Left lung (tissue), 10 donors: Measurements from ENCODE around the gene DNAH8. TPM values are rescaled to one million over a fixed set of nuclear protein-coding genes. Genes with fewer than 3 reads are reported as not detected.

Experiments
- ATAC-seq: fragments of 200-7000 bp; cut with Tn5 transposase; one replicate; pipeline ENCODE4 v1.9.1; 2020; ENCODE audit warnings: moderate library complexity
- DNase-seq, 4 donors: peaks; one replicate each; pipeline ENCODE4 v3.0.0-alpha.2; 2013 to 2020
- H3K27ac ChIP-seq, 2 donors: fragments of 200-600 bp; sonication (generic) in 1 of 2; one replicate each; pipeline versions ENCODE4 v1.5.0 to v1.8.0; 2020 to 2021
- H3K27me3 ChIP-seq, 2 donors: fragments of 200-600 bp; sonication (generic) in 1 of 2; one replicate each; pipeline versions ENCODE4 v1.5.0 to v1.8.0; 2020 to 2021
- H3K36me3 ChIP-seq, 2 donors: fragments of 200-600 bp; sonication (generic) in 1 of 2; one replicate each; pipeline versions ENCODE4 v1.5.0 to v1.8.0; 2020 to 2021
- H3K4me1 ChIP-seq, 2 donors: fragments of 200-600 bp; one replicate each; pipeline ENCODE4 v1.8.0; 2021
- H3K4me3 ChIP-seq, 2 donors: fragments of 200-600 bp; sonication (generic) in 1 of 2; one replicate each; pipeline versions ENCODE4 v1.5.0 to v1.8.0; 2020 to 2021; ENCODE audit warnings: mild to moderate bottlenecking in 1 of 2
- H3K9me3 ChIP-seq, 2 donors: fragments of 200-600 bp; sonication (generic) in 1 of 2; one replicate each; pipeline versions ENCODE4 v1.5.0 to v1.8.0; 2020 to 2021
- CTCF ChIP-seq, 2 donors: fragments of 200-600 bp; sonication (generic) in 1 of 2; IDR thresholded peaks; one replicate each; pipeline versions ENCODE4 v1.5.0 to v1.8.0; 2021; ENCODE audit warnings: antibody characterized with exemption in 2 of 2
- intact Hi-C, 2 donors: fragments of 100-400 bp; cut with DNase I; formaldehyde crosslinking; loops; one replicate each; pipeline versions ENCODE4 v1.11.2 to v1.14.2; 2022
- polyA plus RNA-seq, 6 donors: library from polyadenylated mRNA; unstranded; fragments of 120-200 nt; gene quantifications; one replicate each; pipeline ENCODE4 v1.2.1, GENCODE V29; 2013; ENCODE audit not compliant: insufficient read length in 6 of 6
- total RNA-seq, 2 donors: library from RNA; stranded (reverse); fragmentation: NEBNext Ultra II Directional; extraction: Animal tissue kit (Norgen Biotek cat#: 25700); gene quantifications; one replicate each; pipeline ENCODE4 v1.2.1, GENCODE V29; 2021
- donor health status: DM: no; HTN: yes; CAD: no.
- donor health status: DM: no; HTN: no; CAD: no.

Gene DNAH8
- total and polyA plus RNA-seq, 8 donors: 0.03 to 0.34 (median 0.08) TPM

DNA sequence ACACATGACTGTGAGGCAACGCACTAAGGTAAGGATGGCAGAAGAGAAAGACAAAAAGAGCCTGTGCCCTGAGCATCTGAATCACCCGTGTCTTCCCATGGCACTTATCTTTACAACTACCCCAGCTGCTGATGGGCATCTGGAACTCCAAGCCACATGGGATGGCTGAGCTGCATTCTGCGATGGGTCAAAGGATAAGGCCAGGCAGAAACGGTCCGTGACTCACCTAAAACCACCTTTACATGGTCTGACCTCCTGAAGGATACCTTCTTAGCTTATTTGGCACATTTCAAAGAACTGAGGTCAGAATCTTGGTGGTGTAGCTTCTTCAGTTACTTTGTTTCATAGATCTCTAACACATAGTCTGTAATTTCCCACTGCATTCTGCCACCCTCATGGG lies 99.7 kb downstream of the DNAH8 start:
- H3K27ac ChIP-seq: no peak overlapping the region
- ATAC-seq (no peak), DNase-seq (no peak)
- no peaks in the 10 kb centered on the region for H3K27me3 ChIP-seq
- H3K4me1 ChIP-seq: no peaks in the 10 kb centered on the region
- no peak overlapping the region for H3K4me3 ChIP-seq
- intact Hi-C loops: no loop called here
- no peaks in the 10 kb centered on the region for H3K36me3 ChIP-seq
- H3K9me3 ChIP-seq: no peaks in the 10 kb centered on the region
- no peak for TF ChIP-seq CTCF (IDR thresholded peaks at IDR 0.05)

- intact Hi-C loops: no loop called here
- Histone ChIP-seq H3K27ac (no peak overlapping the region), H3K9me3 (no peaks in the 10 kb centered on the region), H3K36me3 (no peaks in the 10 kb centered on the region), H3K4me3 (no peak overlapping the region), H3K4me1 (no peaks in the 10 kb centered on the region), H3K27me3 (peaks cover 0 to 1% of the 10 kb centered on the region in 2 donors)
- no peak for ATAC-seq
- TF ChIP-seq CTCF (IDR thresholded peaks at IDR 0.05): no peak
- DNase-seq: no peak
Observed at GRCh38 chr6:38815250-38815649, 100.1 kb downstream of the DNAH8 start.

- no peaks in the 10 kb centered on the region for H3K36me3 ChIP-seq
- intact Hi-C loops: no loop called here
- no peaks in the 10 kb centered on the region for H3K4me1 ChIP-seq
- no peak overlapping the region for H3K27ac ChIP-seq
- H3K4me3 ChIP-seq: no peak overlapping the region
- H3K9me3 ChIP-seq: no peaks in the 10 kb centered on the region
- TF ChIP-seq CTCF (IDR thresholded peaks at IDR 0.05): no peak
- ATAC-seq: no peak
- H3K27me3 ChIP-seq: peaks cover 0 to 4% of the 10 kb centered on the region in 2 donors
- DNase-seq: no peak
Observed at GRCh38 chr6:38818691-38819090, 103.6 kb downstream of the DNAH8 start.

DNA sequence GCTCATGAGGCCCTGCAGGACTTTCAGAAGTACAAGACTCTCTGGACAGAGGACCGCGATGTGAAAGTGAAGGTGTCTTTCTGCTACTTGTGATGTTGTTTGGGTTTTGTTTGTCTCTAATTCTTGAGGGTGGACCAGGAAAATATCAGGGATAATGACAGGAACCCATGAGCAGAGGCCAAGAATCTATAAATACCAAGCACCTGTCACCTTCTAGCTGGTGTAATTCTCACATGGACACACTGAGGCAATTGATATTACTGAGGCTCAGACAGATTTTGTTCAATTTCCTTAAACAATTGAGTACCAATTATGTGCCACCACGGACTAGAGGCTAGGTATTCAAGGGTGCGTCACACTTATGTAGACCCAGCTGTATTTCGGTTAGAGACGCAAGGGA lies 107.9 kb downstream of the DNAH8 start:
- intact Hi-C loops: no loop called here
- DNase-seq: no peak
- ATAC-seq: no peak
- Histone ChIP-seq H3K36me3 (no peaks in the 10 kb centered on the region), H3K27me3 (peaks cover 0 to 4% of the 10 kb centered on the region in 2 donors), H3K9me3 (no peaks in the 10 kb centered on the region), H3K4me1 (no peaks in the 10 kb centered on the region), H3K4me3 (no peak overlapping the region), H3K27ac (no peak overlapping the region)
- TF ChIP-seq CTCF (IDR thresholded peaks at IDR 0.05): no peak

DNA sequence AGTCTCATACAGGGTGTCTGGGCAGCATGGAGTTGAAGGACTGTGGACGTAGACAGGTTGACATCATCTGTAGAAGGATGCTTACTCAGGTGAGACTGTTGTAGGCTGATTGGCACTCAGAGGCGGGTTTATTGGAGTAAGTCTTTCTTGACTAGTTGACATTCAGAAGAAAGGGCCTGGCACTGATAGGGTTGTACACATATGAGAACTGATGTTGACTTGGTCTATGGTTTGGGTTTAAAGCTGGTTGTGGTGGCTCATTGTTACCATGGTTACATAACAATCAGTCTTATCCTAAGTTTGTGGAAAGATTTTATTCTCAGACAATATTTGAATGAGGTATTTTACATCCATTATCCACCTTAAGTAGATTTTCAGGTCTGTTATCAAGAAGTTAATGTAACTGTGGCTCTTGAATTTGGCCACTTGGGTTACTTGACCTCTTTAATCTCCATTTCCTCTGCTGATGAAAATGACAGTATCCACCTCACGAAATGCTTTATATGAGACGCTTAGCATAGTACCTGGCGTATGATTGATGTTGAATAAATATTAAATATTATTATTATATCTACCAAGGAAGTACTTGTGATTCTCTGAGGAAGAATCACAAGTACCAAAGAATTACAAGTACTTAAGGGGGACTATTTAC lies 109.3 kb downstream of the DNAH8 start:
- intact Hi-C loops: no loop called here
- Histone ChIP-seq H3K27ac (no peak overlapping the region), H3K4me3 (no peak overlapping the region), H3K9me3 (no peaks in the 10 kb centered on the region), H3K4me1 (no peaks in the 10 kb centered on the region), H3K27me3 (peaks cover 0 to 4% of the 10 kb centered on the region in 2 donors), H3K36me3 (no peaks in the 10 kb centered on the region)
- ATAC-seq: peak; percentile 90
- peak in 1 of 4 donors; percentile 33 for DNase-seq
- TF ChIP-seq CTCF (IDR thresholded peaks at IDR 0.05): no peak
